Measurements from ENCODE around the gene LCN1.

LCN1 gene

GRCh38 chr9:135555910-135556309 lies 34.7 kb downstream of the LCN1 start:
- Histone ChIP-seq H3K9me3 (replicated peaks; ENCODE audit: insufficient read depth, low read length) (no peaks in the 10 kb centered on the region), H3K4me1 (ENCODE audit: low read length) (no peaks in the 10 kb centered on the region), H3K9ac (ENCODE audit: low read length) (no peak overlapping the region), H3K9me2 (replicated peaks; ENCODE audit: insufficient read depth, low read length) (no peaks in the 10 kb centered on the region), H4K20me1 (ENCODE audit: insufficient read depth, low read length) (no peaks in the 10 kb centered on the region), H3K79me2 (ENCODE audit: low read length) (no peaks in the 10 kb centered on the region), H3K4me2 (ENCODE audit: low read depth, low read length) (no peak overlapping the region), H2AFZ (ENCODE audit: low read length) (no peak overlapping the region), H3K36me3 (replicated peaks; ENCODE audit: insufficient read depth, low read length) (no peaks in the 10 kb centered on the region), H3K27me3 (replicated peaks; ENCODE audit: insufficient read depth, low read length) (peaks cover 30% of the 10 kb centered on the region), H3K4me3 (ENCODE audit: low read length) (no peak overlapping the region), H3F3A (ENCODE audit: insufficient read depth, low read length) (no peaks in the 10 kb centered on the region), H3K27ac (ENCODE audit: low read length) (no peak overlapping the region)
- no peak for TF ChIP-seq EZH2phosphoT487 (IDR thresholded peaks at IDR 0.05; ENCODE audit: low read length)
- TF ChIP-seq EZH2 (optimal IDR thresholded peaks at IDR 0.05; ENCODE audit: low read depth, low read length), result no peak
- TF ChIP-seq CTCF (IDR thresholded peaks at IDR 0.05; ENCODE audit: low read length), result no peak
- DNase-seq, result no peak

DNA sequence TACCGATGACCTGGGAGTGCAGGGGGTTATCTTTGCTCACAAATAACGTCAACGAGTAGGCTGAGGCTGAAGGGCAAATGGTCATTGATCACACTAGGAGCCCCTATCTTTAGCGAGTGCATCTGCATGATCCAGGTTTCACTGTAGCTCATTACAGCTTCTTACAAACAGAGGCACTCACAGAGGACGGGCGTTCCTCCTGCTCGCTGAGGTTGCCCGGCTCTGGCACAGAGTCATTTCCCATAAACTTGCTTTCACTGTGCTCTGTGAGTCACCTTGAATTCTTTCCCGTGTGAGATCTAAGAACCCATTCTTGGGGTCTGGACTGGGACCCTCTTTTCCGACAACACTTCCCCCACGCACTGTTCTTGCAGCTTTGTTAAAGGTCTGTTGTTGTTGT lies 38.4 kb downstream of the LCN1 start:
- no peaks in the 10 kb centered on the region for H3K4me1 ChIP-seq (ENCODE audit: low read length)
- H3K79me2 ChIP-seq (ENCODE audit: low read length), result no peaks in the 10 kb centered on the region
- no peak overlapping the region for H3K4me2 ChIP-seq (ENCODE audit: low read depth, low read length)
- H3K36me3 ChIP-seq (replicated peaks; ENCODE audit: insufficient read depth, low read length), result no peaks in the 10 kb centered on the region
- H3K27ac ChIP-seq (ENCODE audit: low read length), result no peak overlapping the region
- no peak overlapping the region for H2AFZ ChIP-seq (ENCODE audit: low read length)
- no peaks in the 10 kb centered on the region for H4K20me1 ChIP-seq (ENCODE audit: insufficient read depth, low read length)
- TF ChIP-seq EZH2phosphoT487 (IDR thresholded peaks at IDR 0.05; ENCODE audit: low read length), result no peak
- no peak for TF ChIP-seq CTCF (IDR thresholded peaks at IDR 0.05; ENCODE audit: low read length)
- TF ChIP-seq EZH2 (optimal IDR thresholded peaks at IDR 0.05; ENCODE audit: low read depth, low read length), result no peak
- H3K9me2 ChIP-seq (replicated peaks; ENCODE audit: insufficient read depth, low read length), result no peaks in the 10 kb centered on the region
- no peak overlapping the region for H3K9ac ChIP-seq (ENCODE audit: low read length)
- H3K9me3 ChIP-seq (replicated peaks; ENCODE audit: insufficient read depth, low read length), result no peaks in the 10 kb centered on the region
- no peaks in the 10 kb centered on the region for H3F3A ChIP-seq (ENCODE audit: insufficient read depth, low read length)
- no peak for DNase-seq
- H3K27me3 ChIP-seq (replicated peaks; ENCODE audit: insufficient read depth, low read length), result peaks cover 20% of the 10 kb centered on the region
- H3K4me3 ChIP-seq (ENCODE audit: low read length), result no peak overlapping the region

- H3K9me2 ChIP-seq (replicated peaks; ENCODE audit: insufficient read depth, low read length), result no peaks in the 10 kb centered on the region
- no peaks in the 10 kb centered on the region for H4K20me1 ChIP-seq (ENCODE audit: insufficient read depth, low read length)
- DNase-seq, result no peak
- H3F3A ChIP-seq (ENCODE audit: insufficient read depth, low read length), result no peaks in the 10 kb centered on the region
- no peak within 1 kb of the TSS for H3K4me3 ChIP-seq (ENCODE audit: low read length)
- H3K36me3 ChIP-seq (replicated peaks; ENCODE audit: insufficient read depth, low read length), result no peaks in the 10 kb centered on the region
- H3K9me3 ChIP-seq (replicated peaks; ENCODE audit: insufficient read depth, low read length), result no peaks in the 10 kb centered on the region
- H3K9ac ChIP-seq (ENCODE audit: low read length), result no peak within 1 kb of the TSS
- no peak within 1 kb of the TSS for H2AFZ ChIP-seq (ENCODE audit: low read length)
- H3K27me3 ChIP-seq (replicated peaks; ENCODE audit: insufficient read depth, low read length), result peaks cover 6% of the 10 kb centered on the region; the same call in 1 of the 2 replicates
- H3K4me2 ChIP-seq (ENCODE audit: low read depth, low read length), result no peak within 1 kb of the TSS
- H3K27ac ChIP-seq (ENCODE audit: low read length), result no peak within 1 kb of the TSS
- TF ChIP-seq CTCF (IDR thresholded peaks at IDR 0.05; ENCODE audit: low read length) (no peak), EZH2phosphoT487 (IDR thresholded peaks at IDR 0.05; ENCODE audit: low read length) (no peak)
- H3K79me2 ChIP-seq (ENCODE audit: low read length), result no peaks in the 10 kb centered on the region
- H3K4me1 ChIP-seq (ENCODE audit: low read length), result peaks cover 4% of the 10 kb centered on the region; the same call in 1 of the 2 replicates
These were observed 40.4 kb downstream of the LCN1 start, which contains the start of gene PAEP for GRCh38 chr9:135561391-135562234. TSS of gene PAEP (plus strand) at chr9:135561756.

All from MM.1S (cell line).